ENCODE measurements around the gene TTF1.

The TTF1 gene

DNA sequence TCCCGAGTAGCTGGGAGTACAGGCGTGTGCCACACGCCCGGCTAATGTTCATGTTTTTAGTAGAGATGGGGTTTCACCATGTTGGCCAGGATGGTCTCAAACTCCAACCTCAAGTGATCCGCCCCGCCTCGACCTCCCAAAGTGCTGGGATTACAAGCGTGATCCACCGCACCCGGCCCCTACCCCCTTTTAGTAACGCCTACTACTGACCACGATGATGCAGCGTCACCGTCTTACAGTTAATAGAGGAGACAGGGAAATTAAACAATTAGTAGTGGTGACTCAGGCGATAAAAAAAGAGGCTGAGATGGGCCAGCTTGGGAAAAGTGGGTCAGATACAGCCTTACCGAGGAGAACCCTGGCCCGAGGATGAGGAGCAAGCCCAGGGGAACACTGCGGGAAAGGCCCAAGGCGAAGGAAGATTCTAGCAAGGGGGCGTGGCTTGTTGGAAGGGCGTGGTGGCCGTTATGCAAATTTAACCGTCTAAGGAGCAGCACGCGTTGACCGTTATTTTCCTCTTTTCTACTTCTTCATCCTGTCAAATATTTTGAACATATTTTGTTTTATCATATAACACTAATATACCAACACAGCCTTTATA, 50.2 kb downstream of the TTF1 start:
- DNase-seq: peak; percentile 15

DNA sequence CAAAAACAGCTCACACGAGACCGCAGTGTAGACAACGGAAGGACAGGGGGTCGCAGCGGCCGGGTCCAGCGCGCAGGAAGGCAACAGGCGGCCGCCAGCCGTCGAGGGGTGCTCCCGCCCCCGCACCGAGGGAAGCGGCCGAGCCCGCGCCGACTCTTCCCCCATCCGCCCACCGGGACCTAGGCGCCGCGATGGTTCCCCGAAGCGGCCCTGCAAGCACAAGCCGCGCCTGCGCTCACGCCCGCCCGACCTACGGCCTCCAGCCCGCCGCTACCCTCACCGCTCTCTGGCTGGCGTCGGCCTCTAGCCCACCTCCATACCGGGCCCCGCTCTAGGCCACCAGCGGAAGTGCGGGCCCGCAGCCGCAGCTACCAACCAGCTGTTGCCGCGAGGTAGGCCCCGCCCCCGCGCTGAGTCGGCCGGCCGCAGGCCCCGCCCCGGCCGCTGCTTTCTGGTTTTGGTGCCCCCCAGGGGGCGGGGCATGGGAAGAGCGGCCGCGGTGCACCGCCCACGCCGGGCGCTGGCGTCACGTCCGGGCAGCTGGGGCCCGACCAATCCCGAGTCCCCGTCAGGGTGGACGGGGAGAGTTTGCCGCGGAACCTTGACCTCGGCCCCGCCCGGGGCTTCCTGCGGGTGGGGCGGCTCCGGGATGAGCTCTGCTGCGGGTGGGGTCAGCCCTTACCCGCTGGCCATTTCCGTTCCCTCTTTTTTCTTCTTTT, 51.8 kb downstream of the TTF1 start, which contains the start of gene SETX:
TSS of gene SETX (minus strand) at position 350 of the 719 bp plus-strand sequence. CDS start 5,558 bp downstream, outside the sequence.
- DNase-seq: peak; percentile 99

DNA sequence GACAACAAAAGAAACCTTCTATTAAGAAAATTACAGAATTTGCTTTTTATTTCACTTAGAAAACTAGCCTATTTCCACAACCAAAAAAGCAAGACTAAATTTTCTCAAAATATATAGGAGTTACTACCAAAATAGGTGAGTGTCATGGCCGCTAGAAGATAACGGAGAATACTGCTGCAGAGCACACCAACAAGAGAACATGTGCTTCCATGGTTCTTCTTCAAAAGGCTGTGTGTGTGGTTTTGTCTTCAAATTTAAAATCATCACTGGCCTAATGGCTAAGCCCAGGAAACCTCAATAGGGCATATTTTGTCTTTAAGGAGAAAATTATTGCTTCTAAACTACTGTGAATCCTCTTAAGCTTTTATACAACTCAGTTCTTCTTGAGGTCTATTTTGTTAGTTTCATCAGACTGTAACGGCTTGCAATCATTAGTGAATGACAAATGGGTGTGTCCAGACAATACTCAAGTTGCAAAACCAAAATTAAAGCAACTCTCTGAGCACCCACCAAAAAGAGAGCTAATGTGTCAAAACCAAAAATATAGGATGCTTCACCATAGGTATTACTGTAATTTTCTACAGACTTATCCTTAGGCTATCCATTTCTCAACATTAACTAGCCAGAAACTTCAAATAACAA, 55.1 kb downstream of the TTF1 start:
- peak; percentile 82 for DNase-seq

DNA sequence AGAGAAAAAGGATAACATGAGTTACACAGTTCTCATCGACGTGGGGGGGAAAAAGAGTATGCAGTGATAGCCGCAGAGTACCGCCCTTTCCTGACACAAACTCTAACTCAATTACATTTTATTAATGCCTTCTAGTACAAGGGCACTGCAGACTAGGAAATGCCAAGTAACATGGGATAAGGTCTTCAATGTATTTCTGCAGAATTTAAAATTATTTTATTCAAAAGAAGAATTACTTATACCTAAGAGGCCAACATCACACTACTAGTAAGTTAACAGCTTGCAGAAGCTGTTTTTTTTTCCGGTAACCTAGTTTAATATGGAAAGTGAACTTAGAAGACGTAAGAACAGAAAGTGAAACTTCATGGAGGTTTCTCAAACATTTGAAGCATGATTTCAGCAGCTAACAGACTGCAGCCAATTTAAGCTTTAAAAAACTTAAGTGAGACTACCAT, 55.8 kb downstream of the TTF1 start:
- DNase-seq: peak; percentile 89

DNA sequence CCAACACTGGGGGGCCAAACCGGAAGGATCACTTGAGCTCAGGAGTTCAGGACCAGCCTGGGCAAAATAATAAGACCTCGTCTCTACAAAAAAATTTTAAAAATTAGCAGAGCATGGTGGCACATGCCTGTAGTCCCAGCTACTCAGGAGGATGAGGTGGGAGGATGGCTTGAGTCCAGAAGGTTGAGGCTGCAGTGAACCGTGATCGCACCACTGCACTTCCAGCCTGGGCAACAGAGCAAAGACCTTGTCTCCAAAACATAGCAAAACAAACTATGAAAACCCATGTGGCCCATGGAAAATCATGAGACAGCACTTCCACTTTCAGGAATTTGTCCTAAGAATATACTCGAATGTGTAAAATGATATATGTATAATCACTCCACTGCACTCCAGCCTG, 58.0 kb downstream of the TTF1 start:
- DNase-seq: no peak

DNA sequence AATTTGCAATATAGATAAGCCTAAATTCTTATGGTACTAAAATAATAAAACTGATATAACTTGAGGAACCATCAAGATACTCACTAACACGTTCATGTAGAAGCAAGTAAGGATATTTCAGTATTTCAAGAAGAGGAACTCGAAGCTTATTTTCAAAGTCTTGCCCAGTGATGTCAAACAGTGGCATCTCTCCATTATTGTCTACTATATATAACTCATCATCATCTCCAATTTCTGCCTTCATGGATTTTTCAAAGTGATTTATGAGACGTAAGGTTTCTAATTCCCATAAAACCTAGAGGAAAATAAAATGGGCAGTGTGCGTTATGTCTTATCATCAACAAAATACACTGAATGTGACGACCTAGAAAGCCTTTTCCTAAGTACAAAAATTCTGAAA, 60.5 kb downstream of the TTF1 start:
- no peak for DNase-seq

DNA sequence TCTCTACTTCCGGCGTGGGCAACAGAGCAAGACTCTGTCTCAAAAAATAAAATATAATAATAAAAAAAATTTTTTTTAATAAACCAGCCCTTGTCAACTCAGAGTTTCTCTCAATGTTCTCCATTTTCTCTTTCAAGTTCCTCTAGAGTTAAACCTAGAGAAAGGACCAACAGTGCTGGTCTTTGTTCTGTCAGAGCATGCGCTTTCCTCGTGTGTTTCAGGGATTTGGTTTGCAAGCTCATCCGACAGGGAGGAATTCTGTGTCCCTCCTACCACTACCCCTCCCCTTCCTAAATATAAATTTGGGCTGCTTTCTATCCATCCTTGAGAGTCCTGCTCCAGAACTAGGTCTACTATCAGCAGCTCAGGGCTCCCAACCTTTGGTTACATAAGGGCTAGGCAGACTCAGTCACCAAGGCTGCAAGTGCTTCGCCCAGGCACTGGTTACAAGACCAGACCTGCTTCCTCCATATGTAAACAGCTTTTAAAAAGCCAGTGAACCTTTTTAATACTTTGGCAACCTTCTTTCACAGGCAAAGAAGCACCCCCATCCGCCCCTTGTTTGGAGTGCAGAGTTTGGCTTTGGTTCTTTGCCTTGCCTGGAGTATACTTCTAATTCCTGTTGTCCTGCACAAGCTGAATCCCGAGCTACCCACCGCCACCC, 65.3 kb downstream of the TTF1 start:
- DNase-seq: no peak

DNA sequence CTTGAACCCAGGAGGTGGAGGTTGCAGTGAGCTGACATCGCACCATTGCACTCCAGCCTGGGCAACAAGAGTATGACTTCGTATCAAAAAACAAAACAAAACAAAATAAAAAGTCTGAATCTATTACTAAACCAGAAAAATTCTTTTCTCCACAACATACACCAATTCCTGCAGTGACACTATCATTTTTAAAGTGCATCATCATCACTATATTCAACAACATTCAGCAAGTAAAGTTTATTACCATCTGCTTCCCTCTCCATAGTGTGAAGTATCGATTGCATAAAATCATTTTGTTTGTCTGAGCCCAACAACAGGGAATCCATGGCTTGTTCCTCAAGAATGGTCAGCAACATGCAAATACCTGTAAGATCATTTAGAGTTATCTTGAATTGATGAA, 72.3 kb downstream of the TTF1 start:
- DNase-seq: no peak

DNA sequence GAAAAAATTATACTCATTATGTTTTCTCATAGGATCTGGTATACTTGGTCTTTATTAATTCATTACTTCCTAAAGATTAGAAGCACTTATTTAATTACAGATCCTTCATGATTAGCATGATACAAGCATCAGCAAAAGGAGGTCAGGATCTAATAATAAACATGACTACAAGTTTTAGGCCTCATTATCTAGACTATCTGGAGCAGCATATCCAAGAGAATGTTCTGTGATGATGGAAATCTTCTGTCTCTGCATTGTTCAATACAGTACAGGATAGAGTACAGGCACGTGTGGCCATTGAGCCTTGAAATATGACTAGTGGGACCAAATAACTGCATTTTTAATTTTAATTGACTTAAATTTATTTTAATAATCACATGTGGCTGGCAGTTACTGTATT, 73.1 kb downstream of the TTF1 start:
- DNase-seq: no peak

DNA sequence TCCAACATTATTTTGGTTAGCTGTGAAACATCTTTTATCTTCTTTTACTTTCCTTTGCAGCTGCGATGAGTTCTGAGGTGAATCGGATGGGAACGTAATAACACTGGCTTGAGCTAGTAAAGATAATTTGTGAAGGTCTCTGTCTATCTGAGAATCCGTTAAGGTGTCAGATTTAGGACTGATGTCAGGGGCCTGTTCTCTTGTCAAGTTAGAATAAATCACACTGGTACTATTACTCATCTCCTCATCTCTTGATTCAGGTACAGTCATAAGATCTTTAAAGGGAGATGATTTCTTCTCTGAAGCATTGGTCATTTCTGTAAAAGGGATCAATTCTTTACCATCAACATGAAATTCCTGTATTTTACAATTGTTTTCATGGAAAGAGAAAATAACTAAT, 78.1 kb downstream of the TTF1 start:
- DNase-seq: no peak

DNA sequence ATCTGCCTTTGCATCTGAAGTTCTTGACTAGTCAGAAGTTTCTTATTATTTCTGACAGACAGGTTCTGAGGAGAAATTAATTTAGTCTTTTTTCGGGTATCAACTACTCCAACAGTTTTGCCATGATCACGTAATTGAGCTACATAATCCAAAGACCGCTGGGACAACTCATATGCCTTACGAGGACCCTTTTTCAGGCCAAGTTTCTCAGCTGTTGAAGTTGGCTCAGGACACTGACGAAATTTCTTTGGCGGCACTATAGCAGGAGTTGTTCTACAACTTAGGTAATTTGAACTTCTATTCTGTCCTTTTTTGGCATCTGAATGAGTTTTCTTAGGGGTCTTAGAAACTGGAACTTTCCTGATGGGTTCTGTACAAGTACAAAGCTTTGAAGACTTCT, 79.1 kb downstream of the TTF1 start:
- no peak for DNase-seq

All from OCI-M1 (cell line).